ENCODE results near the gene EEA1. TPM values are rescaled to one million over a fixed set of nuclear protein-coding genes. Genes with fewer than 3 reads are reported as not detected.

EEA1 gene
- total and polyA plus RNA-seq, 9 donors: 5.0 to 41.1 (median 32.1) TPM

DNA sequence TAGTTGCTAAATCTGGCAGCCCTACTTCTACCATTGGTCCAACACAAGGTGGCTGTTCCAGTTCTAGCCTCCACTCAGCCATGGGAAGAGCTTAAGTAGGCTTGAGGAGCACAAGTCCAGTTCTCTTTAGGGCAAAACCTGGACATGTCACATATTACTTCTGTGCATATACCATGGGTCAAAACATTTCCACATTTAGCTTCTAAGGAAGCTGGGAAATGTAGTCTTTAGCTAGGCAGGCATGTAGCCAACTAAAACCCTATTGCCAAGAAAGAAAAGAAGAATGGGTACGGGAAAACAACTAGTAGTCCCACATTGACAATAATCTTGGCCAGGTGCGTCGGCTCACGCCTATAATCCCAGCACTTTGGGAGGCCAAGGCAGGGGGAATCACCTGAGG is 20.9 kb upstream of the EEA1 start:
- 86 to 93% (median 88%) methylated on average over 4 of the region's 4 CpGs for WGBS, 3 donors
- intact Hi-C loops (cut with DNase I): no loop called here

DNA sequence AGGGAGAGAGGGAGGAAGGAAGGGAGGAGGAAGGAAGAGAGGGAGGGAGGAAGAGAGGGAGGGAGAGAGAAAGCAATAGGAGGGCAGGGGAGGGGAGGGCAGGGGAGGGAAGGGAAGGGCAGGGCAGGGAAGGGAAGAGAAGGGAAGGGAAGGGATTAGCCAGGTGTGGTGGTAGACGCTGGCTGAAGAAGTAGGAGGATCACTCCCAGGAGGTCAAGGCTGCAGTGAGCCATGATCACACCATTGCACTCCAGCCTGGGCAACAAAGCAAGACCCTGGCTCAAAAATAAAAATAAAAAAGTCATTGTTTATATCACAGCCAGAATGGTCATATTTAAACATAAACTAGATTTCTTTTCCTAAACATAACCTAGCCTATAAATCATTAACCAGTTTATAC is 20.4 kb upstream of the EEA1 start:
- H3K36me3 ChIP-seq: no peaks in the 10 kb centered on the region
- peaks cover 0 to 4% of the 10 kb centered on the region in 2 donors for H3K9me3 ChIP-seq
- no peak overlapping the region for H3K27ac ChIP-seq
- WGBS, 3 donors: 17 to 63% (median 28%) methylated on average over 1 of the region's 1 CpG
- H3K4me3 ChIP-seq: no peak overlapping the region
- no peaks in the 10 kb centered on the region for H3K4me1 ChIP-seq (ENCODE audit: insufficient read depth)
- TF ChIP-seq POLR2A (IDR thresholded peaks at IDR 0.05) (no peak), EP300 (IDR thresholded peaks at IDR 0.05) (no peak)
- TF ChIP-seq, protein P1, sequence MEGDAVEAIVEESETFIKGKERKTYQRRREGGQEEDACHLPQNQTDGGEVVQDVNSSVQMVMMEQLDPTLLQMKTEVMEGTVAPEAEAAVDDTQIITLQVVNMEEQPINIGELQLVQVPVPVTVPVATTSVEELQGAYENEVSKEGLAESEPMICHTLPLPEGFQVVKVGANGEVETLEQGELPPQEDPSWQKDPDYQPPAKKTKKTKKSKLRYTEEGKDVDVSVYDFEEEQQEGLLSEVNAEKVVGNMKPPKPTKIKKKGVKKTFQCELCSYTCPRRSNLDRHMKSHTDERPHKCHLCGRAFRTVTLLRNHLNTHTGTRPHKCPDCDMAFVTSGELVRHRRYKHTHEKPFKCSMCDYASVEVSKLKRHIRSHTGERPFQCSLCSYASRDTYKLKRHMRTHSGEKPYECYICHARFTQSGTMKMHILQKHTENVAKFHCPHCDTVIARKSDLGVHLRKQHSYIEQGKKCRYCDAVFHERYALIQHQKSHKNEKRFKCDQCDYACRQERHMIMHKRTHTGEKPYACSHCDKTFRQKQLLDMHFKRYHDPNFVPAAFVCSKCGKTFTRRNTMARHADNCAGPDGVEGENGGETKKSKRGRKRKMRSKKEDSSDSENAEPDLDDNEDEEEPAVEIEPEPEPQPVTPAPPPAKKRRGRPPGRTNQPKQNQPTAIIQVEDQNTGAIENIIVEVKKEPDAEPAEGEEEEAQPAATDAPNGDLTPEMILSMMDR (IDR thresholded peaks at IDR 0.05): no peak
- intact Hi-C loops (cut with DNase I): no loop called here
- H3K27me3 ChIP-seq: no peaks in the 10 kb centered on the region
- no peak for DNase-seq

More for the DNA sequence above, 20.9 kb upstream of the EEA1 start:
- Histone ChIP-seq H3K4me3 (no peak overlapping the region), H3K4me1 (ENCODE audit: insufficient read depth) (no peaks in the 10 kb centered on the region), H3K27me3 (no peaks in the 10 kb centered on the region), H3K36me3 (no peaks in the 10 kb centered on the region), H3K27ac (no peak overlapping the region), H3K9me3 (peaks cover 0 to 4% of the 10 kb centered on the region in 2 donors)
- TF ChIP-seq, protein P1 (IDR thresholded peaks at IDR 0.05): no peak
- TF ChIP-seq EP300 (IDR thresholded peaks at IDR 0.05) (no peak), POLR2A (IDR thresholded peaks at IDR 0.05) (no peak)
- no peak for DNase-seq

DNA sequence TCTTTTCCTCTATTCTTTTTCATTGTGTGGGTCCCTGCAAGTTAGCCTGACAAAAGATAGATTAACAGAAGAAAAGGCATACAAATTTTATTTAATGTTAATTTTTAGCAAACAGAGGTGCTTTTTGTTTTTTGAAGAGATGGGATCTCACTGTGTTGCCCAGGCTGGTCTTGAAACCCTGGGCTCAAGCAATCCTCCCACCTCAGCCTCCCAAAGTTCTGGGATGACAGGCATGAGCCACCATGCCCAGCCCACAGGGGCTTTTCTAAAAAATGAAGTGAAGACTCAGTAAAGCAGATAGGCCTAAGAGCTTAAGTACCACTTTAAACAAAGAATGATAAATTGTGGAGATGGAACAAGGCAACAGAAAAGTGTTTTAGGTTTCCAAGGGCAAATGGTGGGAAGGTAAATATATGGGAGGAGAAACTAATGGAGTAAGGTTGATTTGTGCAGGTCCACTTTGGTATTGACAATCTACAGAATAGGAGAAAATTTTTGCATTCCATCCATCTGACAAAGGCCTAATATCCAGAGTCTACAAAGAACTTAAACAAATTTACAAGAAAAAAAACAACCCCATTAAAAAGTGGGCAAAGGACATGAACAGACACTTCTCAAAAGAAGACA is 18.6 kb upstream of the EEA1 start:
- no peak overlapping the region for H3K27ac ChIP-seq
- no peak overlapping the region for H3K4me3 ChIP-seq
- H3K36me3 ChIP-seq: no peaks in the 10 kb centered on the region
- DNase-seq: no peak
- TF ChIP-seq, protein P1 (IDR thresholded peaks at IDR 0.05): no peak
- TF ChIP-seq POLR2A (IDR thresholded peaks at IDR 0.05) (no peak), EP300 (IDR thresholded peaks at IDR 0.05) (no peak)
- no peaks in the 10 kb centered on the region for H3K9me3 ChIP-seq
- no peaks in the 10 kb centered on the region for H3K4me1 ChIP-seq (ENCODE audit: insufficient read depth)
- intact Hi-C loops (cut with DNase I): no loop called here
- H3K27me3 ChIP-seq: no peaks in the 10 kb centered on the region

DNA sequence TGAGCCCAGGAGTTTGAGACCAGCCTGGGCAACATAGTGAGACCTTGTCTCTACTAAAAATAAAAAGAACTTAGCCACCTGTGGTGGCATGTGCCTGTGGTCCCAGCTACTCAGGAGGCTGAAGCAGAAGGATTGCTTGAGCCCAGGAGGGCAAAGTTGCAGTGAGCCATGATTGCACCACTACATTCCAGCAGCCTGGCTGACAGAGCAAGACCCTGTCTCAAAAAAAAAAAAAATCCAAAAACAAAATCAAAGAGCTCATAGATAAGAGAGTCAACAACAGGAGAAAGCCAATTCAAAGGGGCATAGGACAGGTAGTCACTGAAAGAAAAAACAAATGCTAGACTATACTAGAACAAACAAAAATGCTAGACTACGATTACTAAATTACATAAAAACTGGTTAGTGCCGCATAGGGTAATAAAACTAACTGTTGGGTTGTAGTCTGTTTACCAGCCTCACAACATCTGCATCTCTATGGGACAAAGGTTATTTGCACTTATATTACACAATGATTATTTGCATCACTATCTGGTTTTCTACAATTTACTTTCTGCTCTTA is 16.6 kb upstream of the EEA1 start:
- no peak for TF ChIP-seq EP300 (IDR thresholded peaks at IDR 0.05)
- 89 to 96% (median 91%) methylated on average over 2 of the region's 2 CpGs for WGBS, 3 donors
- Histone ChIP-seq H3K4me3 (no peak overlapping the region), H3K9me3 (no peaks in the 10 kb centered on the region), H3K4me1 (ENCODE audit: insufficient read depth) (peaks cover 2% of the 10 kb centered on the region), H3K27me3 (no peaks in the 10 kb centered on the region), H3K36me3 (no peaks in the 10 kb centered on the region), H3K27ac (no peak overlapping the region)
- no peak for DNase-seq
- intact Hi-C loops (cut with DNase I): no loop called here

DNA sequence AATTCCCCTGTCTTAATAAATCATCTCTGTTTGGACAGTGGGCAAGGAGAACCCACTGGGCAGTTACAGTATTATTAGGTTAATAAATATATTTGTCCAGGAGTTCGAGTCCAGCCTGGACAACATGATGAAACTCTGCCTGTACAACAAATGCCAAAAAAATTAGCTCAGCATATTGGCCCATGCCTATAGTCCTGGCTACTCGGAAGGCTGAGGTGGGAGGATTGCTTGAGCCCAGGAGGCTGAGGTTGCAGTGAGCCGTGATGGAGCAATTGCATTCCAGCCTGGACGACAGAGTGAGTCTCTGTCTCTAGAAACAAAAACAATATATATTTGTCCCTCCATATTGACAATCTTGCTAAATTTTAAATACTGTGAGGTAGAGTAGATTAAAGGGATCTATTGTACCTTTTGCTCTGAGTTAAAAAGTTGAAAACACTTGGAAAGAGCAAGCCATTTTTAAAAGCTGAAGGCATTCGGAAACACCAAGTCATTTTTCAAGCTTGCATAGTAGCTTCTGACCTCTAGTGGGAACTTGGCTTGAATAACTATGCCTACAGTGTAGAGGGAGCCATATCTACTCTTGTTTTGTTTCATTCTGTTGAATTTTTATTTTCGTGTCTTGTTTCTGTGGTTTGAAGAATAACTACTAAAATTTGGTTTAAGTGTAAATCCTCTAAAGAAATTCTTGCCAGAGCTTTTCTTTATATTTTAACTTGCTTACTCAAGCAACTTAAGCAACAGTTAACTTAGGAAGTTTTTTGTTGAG is 14.6 kb upstream of the EEA1 start:
- DNase-seq: no peak
- TF ChIP-seq POLR2A (IDR thresholded peaks at IDR 0.05): no peak
- no peak for TF ChIP-seq EP300 (IDR thresholded peaks at IDR 0.05)
- Histone ChIP-seq H3K4me1 (ENCODE audit: insufficient read depth) (peaks cover 2% of the 10 kb centered on the region), H3K4me3 (no peak overlapping the region), H3K27me3 (no peaks in the 10 kb centered on the region), H3K27ac (no peak overlapping the region), H3K9me3 (no peaks in the 10 kb centered on the region), H3K36me3 (no peaks in the 10 kb centered on the region)
- WGBS, 3 donors: 12 to 23% (median 13%) methylated on average over 6 of the region's 6 CpGs
- intact Hi-C loops (cut with DNase I): no loop called here
